NCI-H1436 (cell line): Measurements from ENCODE around the gene RECQL5.

Source experiments
- DNase-seq: peaks from one replicate; lab custom pipeline; 2025; lab: John Stamatoyannopoulos, UW

RECQL5 gene

GRCh38 chr17:75666959-75667790 lies at the start of gene RECQL5, which contains the start of gene SAP30BP:
RECQL5 (minus strand) TSS chr17:75667154; CDS start chr17:75666557, 597 bp downstream.
SAP30BP (plus strand) TSS chr17:75667338; CDS start chr17:75667373, 35 bp downstream.
- DNase-seq: peak; percentile 100

- DNase-seq: no peak
Observed at GRCh38 chr17:75712446-75712845, 45.5 kb upstream of the RECQL5 start.

- no peak for DNase-seq
Observed at GRCh38 chr17:75707079-75707571, 40.2 kb upstream of the RECQL5 start.

- no peak for DNase-seq
Observed at GRCh38 chr17:75706042-75706728, 39.2 kb upstream of the RECQL5 start.

GRCh38 chr17:75704963-75705875 lies 38.3 kb upstream of the RECQL5 start:
- DNase-seq: no peak

GRCh38 chr17:75703591-75703990 lies 36.6 kb upstream of the RECQL5 start:
- DNase-seq: no peak

- no peak for DNase-seq
Observed at GRCh38 chr17:75703191-75703590, 36.2 kb upstream of the RECQL5 start.

- no peak for DNase-seq
Observed at GRCh38 chr17:75701288-75701687, 34.3 kb upstream of the RECQL5 start.

- DNase-seq: no peak
Observed at GRCh38 chr17:75698659-75699058, 31.7 kb upstream of the RECQL5 start.

- no peak for DNase-seq
Observed at GRCh38 chr17:75697651-75698291, 30.8 kb upstream of the RECQL5 start.

- no peak for DNase-seq
Observed at GRCh38 chr17:75695830-75696271, 28.9 kb upstream of the RECQL5 start.

- DNase-seq: no peak
Observed at GRCh38 chr17:75695141-75695829, 28.3 kb upstream of the RECQL5 start.

GRCh38 chr17:75694536-75694935 lies 27.6 kb upstream of the RECQL5 start:
- no peak for DNase-seq

GRCh38 chr17:75693500-75694481 lies 26.8 kb upstream of the RECQL5 start:
- DNase-seq: no peak

- no peak for DNase-seq
Observed at GRCh38 chr17:75692976-75693375, 26.0 kb upstream of the RECQL5 start.

- DNase-seq: peak; percentile 50
Observed at GRCh38 chr17:75691801-75692626, 25.1 kb upstream of the RECQL5 start.

- no peak for DNase-seq
Observed at GRCh38 chr17:75691371-75691791, 24.4 kb upstream of the RECQL5 start.

- no peak for DNase-seq
Observed at GRCh38 chr17:75689441-75689873, 22.5 kb upstream of the RECQL5 start.
